Left ventricle myocardium inferior (tissue), 1 donor: ENCODE data around the gene HEBP1. TPM values are rescaled to one million over a fixed set of nuclear protein-coding genes. Genes with fewer than 3 reads are reported as not detected.

Experiments
- DNase-seq: peaks from one replicate; pipeline ENCODE4 v3.0.0-alpha.2; 2020
- H3K27ac ChIP-seq: fragments of 200-600 bp; replicated peaks from 2 replicates; pipeline ENCODE4 v1.8.0; 2021
- H3K27me3 ChIP-seq: fragments of 200-600 bp; 2 replicates; pipeline ENCODE4 v1.8.0; 2021; ENCODE audit warnings: low read depth
- H3K36me3 ChIP-seq: fragments of 200-600 bp; 2 replicates; pipeline ENCODE4 v1.8.0; 2021
- H3K4me1 ChIP-seq: fragments of 200-600 bp; 2 replicates; pipeline ENCODE4 v1.8.0; 2021
- H3K4me3 ChIP-seq: fragments of 200-600 bp; 2 replicates; pipeline ENCODE4 v1.8.0; 2021; ENCODE audit warnings: mild to moderate bottlenecking, moderate library complexity
- H3K9me3 ChIP-seq: fragments of 200-600 bp; replicated peaks from 2 replicates; pipeline ENCODE4 v1.8.0; 2021
- CTCF ChIP-seq: fragments of 200-600 bp; IDR thresholded peaks from 2 replicates; pipeline ENCODE4 v1.8.0; 2021; ENCODE audit warnings: antibody characterized with exemption, mild to moderate bottlenecking, borderline replicate concordance
- intact Hi-C: fragments of 100-400 bp; cut with micrococcal nuclease; formaldehyde crosslinking; loops from one replicate; pipeline ENCODE4 v1.11.0; 2022
- total RNA-seq: library from RNA; stranded (reverse); fragmentation: NEBNext Ultra II Directional; extraction: Animal tissue kit (Norgen Biotek cat#: 25700); gene quantifications from one replicate; pipeline ENCODE4 v1.2.1, GENCODE V29; 2021
- donor health status: DM: no; HTN: yes; CAD: no; lungs with severe emphysema.

Gene HEBP1
- total RNA-seq, 1 donor from 2014 or later: 65.4 TPM

GRCh38 chr12:12995088-12995487 lies 5.0 kb downstream of the HEBP1 start:
- Histone ChIP-seq H3K9me3 (no peaks in the 10 kb centered on the region), H3K4me1 (peaks cover 70% of the 10 kb centered on the region), H3K4me3 (no peak overlapping the region), H3K27ac (no peak overlapping the region), H3K36me3 (no peaks in the 10 kb centered on the region), H3K27me3 (no peaks in the 10 kb centered on the region)
- DNase-seq: no peak
- intact Hi-C loops: no loop called here
- no peak for TF ChIP-seq CTCF

- Histone ChIP-seq H3K4me1 (peaks cover 54% of the 10 kb centered on the region), H3K4me3 (no peak overlapping the region), H3K9me3 (no peaks in the 10 kb centered on the region), H3K27me3 (no peaks in the 10 kb centered on the region), H3K36me3 (peaks cover 10% of the 10 kb centered on the region), H3K27ac (peak overlapping the region; percentile 61)
- intact Hi-C loops: no loop called here
- TF ChIP-seq CTCF: no peak
- DNase-seq: no peak
Measured at GRCh38 chr12:12993367-12993766, 6.7 kb downstream of the HEBP1 start.

- H3K36me3 ChIP-seq: peaks cover 18% of the 10 kb centered on the region
- H3K9me3 ChIP-seq: no peaks in the 10 kb centered on the region
- DNase-seq: no peak
- no peak for TF ChIP-seq CTCF
- no peaks in the 10 kb centered on the region for H3K27me3 ChIP-seq
- peak overlapping the region; percentile 17 for H3K4me3 ChIP-seq
- intact Hi-C loops: no loop called here
- H3K4me1 ChIP-seq: peaks cover 46% of the 10 kb centered on the region
- peak overlapping the region; percentile 61 for H3K27ac ChIP-seq
Measured at GRCh38 chr12:12992418-12993130, 7.5 kb downstream of the HEBP1 start.

- intact Hi-C loops: no loop called here
- Histone ChIP-seq H3K9me3 (no peaks in the 10 kb centered on the region), H3K4me3 (no peak overlapping the region), H3K27ac (no peak overlapping the region), H3K36me3 (peaks cover 33% of the 10 kb centered on the region), H3K27me3 (no peaks in the 10 kb centered on the region), H3K4me1 (peaks cover 30% of the 10 kb centered on the region)
- no peak for DNase-seq
- TF ChIP-seq CTCF: no peak
Measured at GRCh38 chr12:12990700-12991468, 9.2 kb downstream of the HEBP1 start.

- no peak for DNase-seq
- Histone ChIP-seq H3K27me3 (no peaks in the 10 kb centered on the region), H3K9me3 (no peaks in the 10 kb centered on the region), H3K4me1 (peaks cover 19% of the 10 kb centered on the region), H3K4me3 (no peak overlapping the region), H3K36me3 (peaks cover 60% of the 10 kb centered on the region), H3K27ac (no peak overlapping the region)
- intact Hi-C loops: no loop called here
- no peak for TF ChIP-seq CTCF
Measured at GRCh38 chr12:12987421-12987820, 12.6 kb downstream of the HEBP1 start.
